HFFc6 (cell line): ENCODE data around the gene FUT3. TPM values are rescaled to one million over a fixed set of nuclear protein-coding genes. Genes with fewer than 3 reads are reported as not detected.

Source experiments
- DNase-seq: peaks from one replicate; pipeline ENCODE4 v3.0.0-alpha.2; 2018
- H3K27ac Mint-ChIP-seq: 2 replicates; pipeline ENCODE4 v1.8.0; 2020; ENCODE audit warnings: mild to moderate bottlenecking, mixed read lengths
- H3K27me3 Mint-ChIP-seq: 2 replicates; pipeline ENCODE4 v1.8.0; 2021; ENCODE audit warnings: mild to moderate bottlenecking, moderate library complexity, mixed read lengths; ENCODE audit not compliant: insufficient read depth
- H3K36me3 Mint-ChIP-seq: 2 replicates; pipeline ENCODE4 v1.8.0; 2021; ENCODE audit warnings: low read depth, mixed read lengths
- H3K4me1 Mint-ChIP-seq: 2 replicates; pipeline ENCODE4 v1.8.0; 2020; ENCODE audit warnings: low read depth, mixed read lengths
- H3K4me3 Mint-ChIP-seq: 2 replicates; pipeline ENCODE4 v1.8.0; 2020; ENCODE audit warnings: mild to moderate bottlenecking, moderate library complexity, mixed read lengths
- H3K9me3 Mint-ChIP-seq: 2 replicates; pipeline ENCODE4 v1.8.0; 2020; ENCODE audit warnings: mild to moderate bottlenecking, mixed read lengths
- CTCF ChIP-seq: fragments of 200-600 bp; sonication (generic); IDR thresholded peaks from 2 replicates; pipeline ENCODE4 v1.5.0; 2021; ENCODE audit warnings: antibody characterized with exemption, mild to moderate bottlenecking
- total RNA-seq, 6 experiments: library from RNA; stranded (reverse); fragmentation: NEBNext Ultra II Directional; extraction: Animal tissue kit (Norgen Biotek cat#: 25700); gene quantifications; 2 replicates in 1 of 6; 3 replicates in 5 of 6; pipeline ENCODE4 v1.2.3, GENCODE V29; 2021

The FUT3 gene
- total RNA-seq, 6 experiments from 2014 or later, result not detected

- Mint-ChIP-seq H3K4me3 (no peak overlapping the region), H3K4me1 (peaks cover 9% of the 10 kb centered on the region), H3K36me3 (no peaks in the 10 kb centered on the region), H3K27ac (no peak overlapping the region), H3K9me3 (no peaks in the 10 kb centered on the region), H3K27me3 (peaks cover 26% of the 10 kb centered on the region)
- DNase-seq, result no peak
- no peak for TF ChIP-seq CTCF
Measured at GRCh38 chr19:5882421-5882968, 31.2 kb upstream of the FUT3 start.

GRCh38 chr19:5881543-5882299 lies 30.5 kb upstream of the FUT3 start:
- H3K36me3 Mint-ChIP-seq, result no peaks in the 10 kb centered on the region
- H3K9me3 Mint-ChIP-seq, result no peaks in the 10 kb centered on the region
- H3K27ac Mint-ChIP-seq, result no peak overlapping the region
- TF ChIP-seq CTCF, result no peak
- peaks cover 9% of the 10 kb centered on the region for H3K4me1 Mint-ChIP-seq
- no peak for DNase-seq
- H3K27me3 Mint-ChIP-seq, result peaks cover 29% of the 10 kb centered on the region
- no peak overlapping the region for H3K4me3 Mint-ChIP-seq

GRCh38 chr19:5880604-5881078 lies 29.4 kb upstream of the FUT3 start:
- no peaks in the 10 kb centered on the region for H3K9me3 Mint-ChIP-seq
- no peaks in the 10 kb centered on the region for H3K36me3 Mint-ChIP-seq
- H3K27ac Mint-ChIP-seq, result no peak overlapping the region
- TF ChIP-seq CTCF, result no peak
- peak; percentile 41 for DNase-seq
- no peak overlapping the region for H3K4me3 Mint-ChIP-seq
- peaks cover 9% of the 10 kb centered on the region for H3K4me1 Mint-ChIP-seq
- peaks cover 29% of the 10 kb centered on the region for H3K27me3 Mint-ChIP-seq

- H3K36me3 Mint-ChIP-seq, result no peaks in the 10 kb centered on the region
- H3K27me3 Mint-ChIP-seq, result peaks cover 27% of the 10 kb centered on the region
- H3K4me3 Mint-ChIP-seq, result no peak overlapping the region
- TF ChIP-seq CTCF, result no peak
- no peaks in the 10 kb centered on the region for H3K9me3 Mint-ChIP-seq
- DNase-seq, result no peak
- peaks cover 9% of the 10 kb centered on the region for H3K4me1 Mint-ChIP-seq
- no peak overlapping the region for H3K27ac Mint-ChIP-seq
Measured at GRCh38 chr19:5880196-5880595, 28.9 kb upstream of the FUT3 start.

- no peak for TF ChIP-seq CTCF
- Mint-ChIP-seq H3K36me3 (no peaks in the 10 kb centered on the region; the same call in 1 of the 2 replicates), H3K27ac (no peak overlapping the region), H3K27me3 (peaks cover 24% of the 10 kb centered on the region), H3K9me3 (no peaks in the 10 kb centered on the region), H3K4me3 (no peak overlapping the region), H3K4me1 (peaks cover 13% of the 10 kb centered on the region)
- DNase-seq, result no peak
Measured at GRCh38 chr19:5877882-5878281, 26.6 kb upstream of the FUT3 start.
